Measurements from ENCODE around the gene PHACTR3. TPM values are rescaled to one million over a fixed set of nuclear protein-coding genes. Genes with fewer than 3 reads are reported as not detected.

The PHACTR3 gene
- total RNA-seq, 2 experiments from 2014 or later = not detected

- Mint-ChIP-seq H3K4me3 (no peak overlapping the region), H3K36me3 (no peaks in the 10 kb centered on the region), H3K27me3 (peaks cover 10% of the 10 kb centered on the region), H3K27ac (no peak overlapping the region), H3K9me3 (no peaks in the 10 kb centered on the region), H3K4me1 (ENCODE audit: low read depth) (no peaks in the 10 kb centered on the region)
- POLR2A ChIA-PET = no interaction called here
- CTCF ChIA-PET = no interaction called here
- no peak for DNase-seq
- intact Hi-C loops (cut with micrococcal nuclease) = no loop called here
Observed at GRCh38 chr20:59631751-59632540, 27.6 kb downstream of the PHACTR3 start.

DNA sequence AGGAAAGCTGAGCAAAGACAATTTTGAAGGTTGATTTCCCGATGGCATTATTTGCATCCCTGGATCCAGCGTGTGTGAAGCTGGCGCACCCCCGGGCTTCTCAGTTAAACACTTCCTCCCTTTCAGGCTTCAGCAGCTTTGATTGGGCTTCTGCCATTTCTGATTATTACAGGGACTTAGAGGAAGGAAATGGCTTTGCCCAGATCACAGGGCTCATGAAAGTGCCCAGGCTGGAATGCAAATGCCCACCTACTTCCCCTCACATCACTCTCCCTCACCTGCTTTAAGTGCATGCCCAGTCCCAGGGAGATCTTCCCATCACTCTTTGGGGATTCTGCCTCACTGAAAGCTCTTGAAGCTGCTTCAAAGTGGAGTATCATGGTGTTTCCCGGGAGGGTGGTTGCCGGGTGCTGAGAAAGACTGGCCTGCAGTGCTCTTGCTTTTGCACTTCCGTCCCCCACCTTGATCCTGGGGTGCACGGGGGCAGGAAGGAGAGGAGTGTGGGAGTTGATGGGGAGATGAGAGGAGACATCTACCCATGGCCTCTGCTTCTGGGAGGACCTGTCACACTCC lies 28.3 kb downstream of the PHACTR3 start:
- intact Hi-C loops (cut with micrococcal nuclease) = no loop called here
- H3K27ac Mint-ChIP-seq = no peak overlapping the region
- DNase-seq = no peak
- H3K4me3 Mint-ChIP-seq = no peak overlapping the region
- ChIA-PET POLR2A (no interaction called here), CTCF (no interaction called here)
- peaks cover 10% of the 10 kb centered on the region for H3K27me3 Mint-ChIP-seq
- H3K36me3 Mint-ChIP-seq = no peaks in the 10 kb centered on the region
- H3K9me3 Mint-ChIP-seq = no peaks in the 10 kb centered on the region
- H3K4me1 Mint-ChIP-seq (ENCODE audit: low read depth) = no peaks in the 10 kb centered on the region

GRCh38 chr20:59633656-59634251 lies 29.4 kb downstream of the PHACTR3 start:
- no peak for DNase-seq
- Mint-ChIP-seq H3K36me3 (no peaks in the 10 kb centered on the region), H3K27ac (no peak overlapping the region), H3K4me3 (no peak overlapping the region), H3K4me1 (ENCODE audit: low read depth) (no peaks in the 10 kb centered on the region), H3K9me3 (no peaks in the 10 kb centered on the region), H3K27me3 (peaks cover 10% of the 10 kb centered on the region)
- ChIA-PET CTCF (no interaction called here), POLR2A (no interaction called here)
- intact Hi-C loops (cut with micrococcal nuclease) = no loop called here

- H3K4me1 Mint-ChIP-seq (ENCODE audit: low read depth) = no peaks in the 10 kb centered on the region
- DNase-seq = no peak
- H3K27ac Mint-ChIP-seq = no peak overlapping the region
- intact Hi-C loops (cut with micrococcal nuclease) = no loop called here
- peaks cover 7% of the 10 kb centered on the region for H3K27me3 Mint-ChIP-seq
- no peaks in the 10 kb centered on the region for H3K36me3 Mint-ChIP-seq
- ChIA-PET POLR2A (no interaction called here), CTCF (no interaction called here)
- no peaks in the 10 kb centered on the region for H3K9me3 Mint-ChIP-seq
- no peak overlapping the region for H3K4me3 Mint-ChIP-seq
Observed at GRCh38 chr20:59634435-59635005, 30.2 kb downstream of the PHACTR3 start.

- CTCF ChIA-PET = no interaction called here
- Mint-ChIP-seq H3K27me3 (peaks cover 4% of the 10 kb centered on the region), H3K4me3 (no peak overlapping the region), H3K4me1 (ENCODE audit: low read depth) (no peaks in the 10 kb centered on the region), H3K36me3 (no peaks in the 10 kb centered on the region), H3K9me3 (no peaks in the 10 kb centered on the region), H3K27ac (no peak overlapping the region)
- no peak for DNase-seq
- POLR2A ChIA-PET = no interaction called here
- intact Hi-C loops (cut with micrococcal nuclease) = no loop called here
Observed at GRCh38 chr20:59636766-59637370, 32.5 kb downstream of the PHACTR3 start.

GRCh38 chr20:59640267-59640666 lies 35.9 kb downstream of the PHACTR3 start:
- POLR2A ChIA-PET = no interaction called here
- DNase-seq = no peak
- Mint-ChIP-seq H3K27ac (no peak overlapping the region), H3K9me3 (no peaks in the 10 kb centered on the region), H3K4me3 (no peak overlapping the region), H3K4me1 (ENCODE audit: low read depth) (no peaks in the 10 kb centered on the region), H3K27me3 (peaks cover 4% of the 10 kb centered on the region), H3K36me3 (no peaks in the 10 kb centered on the region)
- intact Hi-C loops (cut with micrococcal nuclease) = no loop called here
- CTCF ChIA-PET = no interaction called here

DNA sequence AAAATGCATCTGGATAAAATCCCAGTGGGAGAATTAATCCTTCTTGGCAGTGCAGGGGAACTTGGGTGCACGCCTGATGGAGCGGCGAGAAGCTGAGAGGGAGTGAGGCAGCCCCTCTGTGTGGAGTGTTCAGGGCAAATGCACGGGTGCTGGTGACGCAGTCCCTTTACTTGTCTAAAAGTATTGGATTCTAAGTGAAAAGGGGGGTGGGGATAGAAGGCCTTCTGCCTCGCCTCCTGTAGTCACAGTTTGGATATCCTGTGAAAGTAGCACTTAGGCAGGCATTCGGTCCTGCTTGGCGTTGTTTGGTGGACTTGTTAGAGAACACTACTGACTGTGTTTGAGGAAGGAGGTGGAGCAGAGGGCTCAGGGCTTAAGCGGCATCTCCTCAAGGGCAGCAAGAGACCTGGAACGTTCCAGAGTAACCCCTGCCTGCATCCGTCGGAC lies 39.3 kb downstream of the PHACTR3 start:
- intact Hi-C loops (cut with micrococcal nuclease) = no loop called here
- Mint-ChIP-seq H3K36me3 (no peaks in the 10 kb centered on the region), H3K9me3 (peaks cover 5% of the 10 kb centered on the region), H3K27ac (no peak overlapping the region), H3K27me3 (no peaks in the 10 kb centered on the region), H3K4me1 (ENCODE audit: low read depth) (no peaks in the 10 kb centered on the region), H3K4me3 (no peak overlapping the region)
- POLR2A ChIA-PET = no interaction called here
- CTCF ChIA-PET = no interaction called here
- DNase-seq = no peak

DNA sequence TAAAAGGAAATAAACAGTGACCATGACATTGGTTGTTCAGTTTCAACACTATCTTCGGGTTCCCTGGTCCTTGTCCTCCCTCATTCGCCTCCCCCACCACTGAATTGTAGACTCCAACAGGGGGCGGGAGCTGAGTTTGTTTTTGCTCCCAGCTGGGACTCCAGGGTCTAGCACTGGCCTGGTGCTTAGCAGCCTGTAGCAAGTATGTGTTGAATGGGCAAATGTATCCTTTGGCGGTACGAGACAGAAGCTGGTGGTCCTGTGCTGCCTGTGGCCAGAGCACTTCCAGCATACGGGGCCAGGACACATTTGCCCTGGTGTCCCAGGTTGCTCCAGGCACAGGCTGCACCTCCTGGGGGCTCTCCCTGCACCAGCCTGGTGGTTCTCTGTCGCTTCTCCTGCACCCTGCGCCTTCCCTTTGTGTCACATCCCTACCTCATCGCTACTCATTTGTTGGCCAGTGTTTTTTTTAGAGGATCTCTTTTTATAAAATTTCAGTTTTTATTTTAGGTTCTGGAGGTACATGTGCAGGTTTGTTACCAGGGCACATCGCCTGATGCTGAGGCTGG lies 40.1 kb downstream of the PHACTR3 start:
- no peak for DNase-seq
- ChIA-PET CTCF (no interaction called here), POLR2A (no interaction called here)
- H3K27me3 Mint-ChIP-seq = no peaks in the 10 kb centered on the region
- no peaks in the 10 kb centered on the region for H3K4me1 Mint-ChIP-seq (ENCODE audit: low read depth)
- H3K4me3 Mint-ChIP-seq = no peak overlapping the region
- H3K9me3 Mint-ChIP-seq = peaks cover 5% of the 10 kb centered on the region
- no peak overlapping the region for H3K27ac Mint-ChIP-seq
- no peaks in the 10 kb centered on the region for H3K36me3 Mint-ChIP-seq
- intact Hi-C loops (cut with micrococcal nuclease) = no loop called here

GRCh38 chr20:59645271-59645670 lies 40.9 kb downstream of the PHACTR3 start:
- ChIA-PET CTCF (no interaction called here), POLR2A (no interaction called here)
- Mint-ChIP-seq H3K27ac (no peak overlapping the region), H3K9me3 (peaks cover 5% of the 10 kb centered on the region), H3K4me1 (ENCODE audit: low read depth) (no peaks in the 10 kb centered on the region), H3K27me3 (no peaks in the 10 kb centered on the region), H3K4me3 (no peak overlapping the region), H3K36me3 (no peaks in the 10 kb centered on the region)
- DNase-seq = no peak
- intact Hi-C loops (cut with micrococcal nuclease) = no loop called here

DNA sequence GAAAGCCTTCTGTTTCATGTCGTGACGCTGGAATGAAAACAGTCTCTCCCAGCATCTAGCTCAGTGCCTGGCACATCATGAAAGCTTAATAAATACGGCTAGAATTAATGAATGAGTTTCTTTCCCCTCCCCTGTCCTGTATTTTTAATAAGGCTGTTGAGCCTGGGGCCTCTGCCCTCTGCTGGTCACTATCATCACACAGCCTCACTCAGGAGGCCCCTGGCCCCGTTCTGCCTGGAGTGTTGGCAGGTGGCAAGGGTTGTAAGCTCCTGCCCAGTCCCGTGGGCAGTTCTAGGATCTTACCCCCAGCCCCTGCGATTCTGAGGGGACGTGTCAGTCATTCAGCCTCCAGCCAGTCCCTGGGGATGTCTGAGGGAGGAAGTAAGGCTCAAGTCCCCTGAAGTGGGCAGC lies 41.4 kb downstream of the PHACTR3 start:
- Mint-ChIP-seq H3K36me3 (no peaks in the 10 kb centered on the region), H3K4me3 (no peak overlapping the region), H3K27me3 (peaks cover 2% of the 10 kb centered on the region), H3K27ac (no peak overlapping the region), H3K9me3 (peaks cover 5% of the 10 kb centered on the region), H3K4me1 (ENCODE audit: low read depth) (no peaks in the 10 kb centered on the region)
- CTCF ChIA-PET = no interaction called here
- POLR2A ChIA-PET = no interaction called here
- DNase-seq = no peak
- intact Hi-C loops (cut with micrococcal nuclease) = no loop called here

GRCh38 chr20:59646487-59646886 lies 42.1 kb downstream of the PHACTR3 start:
- Mint-ChIP-seq H3K4me1 (ENCODE audit: low read depth) (no peaks in the 10 kb centered on the region), H3K27me3 (peaks cover 4% of the 10 kb centered on the region), H3K27ac (no peak overlapping the region), H3K4me3 (no peak overlapping the region), H3K9me3 (peaks cover 5% of the 10 kb centered on the region), H3K36me3 (no peaks in the 10 kb centered on the region)
- CTCF ChIA-PET = no interaction called here
- POLR2A ChIA-PET = no interaction called here
- intact Hi-C loops (cut with micrococcal nuclease) = no loop called here
- no peak for DNase-seq

GRCh38 chr20:59647271-59647670 lies 42.9 kb downstream of the PHACTR3 start:
- Mint-ChIP-seq H3K4me3 (no peak overlapping the region), H3K4me1 (ENCODE audit: low read depth) (no peaks in the 10 kb centered on the region), H3K9me3 (peaks cover 5% of the 10 kb centered on the region), H3K27me3 (peaks cover 4% of the 10 kb centered on the region), H3K36me3 (no peaks in the 10 kb centered on the region), H3K27ac (no peak overlapping the region)
- ChIA-PET CTCF (no interaction called here), POLR2A (no interaction called here)
- intact Hi-C loops (cut with micrococcal nuclease) = no loop called here
- no peak for DNase-seq
